BLaER1 (cell line): Measurements from ENCODE around the gene TBC1D22A.

Source experiments
- H3K27ac ChIP-seq: shearing (Covaris generic); formaldehyde crosslinking; 2 replicates; pipeline ENCODE4 v1.8.1; 2022
- H3K27me3 ChIP-seq: shearing (Covaris generic); formaldehyde crosslinking; 2 replicates; pipeline ENCODE4 v1.8.1; 2022
- H3K36me3 ChIP-seq: shearing (Covaris generic); formaldehyde crosslinking; 2 replicates; pipeline ENCODE4 v1.8.1; 2022
- H3K4me1 ChIP-seq: shearing (Covaris generic); formaldehyde crosslinking; 2 replicates; pipeline ENCODE4 v1.8.1; 2022
- H3K4me2 ChIP-seq: shearing (Covaris generic); formaldehyde crosslinking; 2 replicates; pipeline ENCODE4 v1.8.1; 2022
- H3K4me3 ChIP-seq: shearing (Covaris generic); formaldehyde crosslinking; 2 replicates; pipeline ENCODE4 v1.8.1; 2022
- H3K9ac ChIP-seq: shearing (Covaris generic); formaldehyde crosslinking; 2 replicates; pipeline ENCODE4 v1.8.1; 2022
- H3K9me3 ChIP-seq: shearing (Covaris generic); formaldehyde crosslinking; 2 replicates; pipeline ENCODE4 v1.8.1; 2022
- H4K20me1 ChIP-seq: shearing (Covaris generic); formaldehyde crosslinking; 2 replicates; pipeline ENCODE4 v1.8.1; 2022
- Cebpa-rat ChIP-seq: shearing (Covaris generic); IDR thresholded peaks from 2 replicates; pipeline ENCODE4 v1.8.1; 2022

The TBC1D22A gene

DNA sequence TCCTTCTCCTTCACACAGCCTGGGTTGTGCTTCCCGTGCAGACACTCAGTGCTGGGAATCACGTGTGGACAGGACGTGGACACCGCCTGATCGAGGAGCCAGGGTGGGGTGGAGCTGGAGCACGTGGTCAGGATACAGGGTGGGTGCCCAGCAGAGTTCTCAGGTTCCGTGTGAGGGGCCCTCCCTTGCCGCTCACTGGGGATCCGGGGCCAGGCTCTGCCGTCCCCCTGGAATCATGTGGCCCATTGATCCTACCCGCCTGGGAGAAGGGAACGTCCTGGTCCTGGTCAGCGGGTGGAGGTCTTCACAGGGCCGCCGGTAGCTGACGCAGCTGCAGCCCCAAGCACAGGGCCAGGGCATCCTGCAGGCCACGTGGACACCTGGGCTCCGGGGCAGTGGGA lies 397.7 kb downstream of the TBC1D22A start:
- Histone ChIP-seq H3K4me2 (peak overlapping the region; percentile 68), H4K20me1 (peaks cover 95% of the 10 kb centered on the region), H3K9me3 (no peaks in the 10 kb centered on the region), H3K4me3 (no peak overlapping the region), H3K36me3 (peaks cover 16% of the 10 kb centered on the region), H3K27ac (no peak overlapping the region), H3K9ac (no peak overlapping the region), H3K4me1 (peaks cover 45% of the 10 kb centered on the region), H3K27me3 (peaks cover 20% of the 10 kb centered on the region; the same call in 1 of the 2 replicates)
- no peak for TF ChIP-seq Cebpa-rat

DNA sequence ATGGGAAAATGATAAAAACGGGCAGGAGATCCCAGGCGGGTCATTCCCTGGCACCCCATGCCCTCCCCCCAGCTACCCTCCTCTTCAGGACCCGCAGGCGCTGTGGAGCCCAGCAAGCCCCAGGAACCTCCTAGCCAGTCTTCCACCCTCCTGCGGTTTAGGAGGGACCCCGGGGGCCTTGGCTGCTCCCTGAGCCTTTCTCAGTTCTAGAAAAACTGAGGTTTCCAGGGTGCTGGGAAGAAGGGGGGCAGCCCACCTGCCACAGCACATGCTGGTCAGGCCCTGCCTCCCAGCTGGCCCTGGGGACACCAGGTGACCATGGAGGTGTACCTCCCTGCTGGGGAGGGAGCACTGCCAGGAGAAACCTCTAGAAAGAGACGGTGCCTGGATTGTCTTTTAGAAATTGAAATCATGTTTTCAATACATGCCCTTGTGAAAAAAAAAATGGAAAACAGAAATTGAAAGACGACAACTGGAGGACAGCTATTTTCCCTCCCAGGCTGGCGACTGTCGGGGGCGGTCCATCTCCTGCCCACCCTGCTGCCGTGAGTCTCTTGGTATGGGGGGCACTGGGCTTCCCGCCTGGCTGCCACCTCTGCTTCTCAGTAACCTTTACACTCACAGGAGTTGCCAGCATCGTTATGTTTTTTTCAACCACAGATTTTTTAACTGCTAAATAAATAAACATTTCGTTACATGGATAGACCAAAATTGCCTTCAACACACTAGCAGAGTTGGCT lies 398.5 kb downstream of the TBC1D22A start:
- Histone ChIP-seq H4K20me1 (peaks cover 97% of the 10 kb centered on the region), H3K9me3 (no peaks in the 10 kb centered on the region), H3K4me1 (peaks cover 53% of the 10 kb centered on the region), H3K9ac (no peak overlapping the region), H3K27ac (no peak overlapping the region), H3K27me3 (peaks cover 20% of the 10 kb centered on the region; the same call in 1 of the 2 replicates), H3K36me3 (peaks cover 16% of the 10 kb centered on the region), H3K4me2 (peak overlapping the region; percentile 68), H3K4me3 (no peak overlapping the region)
- TF ChIP-seq Cebpa-rat: no peak

DNA sequence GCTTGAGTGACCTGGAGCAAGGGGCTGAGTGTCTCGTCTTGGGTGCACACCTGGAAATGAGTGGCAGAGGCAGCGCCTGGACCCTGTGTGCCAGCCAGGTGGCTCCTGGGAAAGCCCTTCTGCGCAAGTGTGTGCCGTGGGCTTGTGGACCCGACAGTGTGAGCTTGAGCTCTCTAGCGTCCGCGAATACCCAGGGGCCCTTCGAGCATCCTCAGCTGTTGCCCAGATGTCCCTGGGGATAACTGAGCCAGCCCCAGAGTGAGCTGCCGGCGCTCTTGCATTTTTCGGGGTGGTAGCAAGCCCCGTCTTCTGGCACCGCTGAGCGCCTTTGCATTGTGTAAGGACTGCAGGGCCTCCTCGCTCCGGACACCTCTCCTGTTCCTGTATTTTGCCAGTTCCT lies 399.2 kb downstream of the TBC1D22A start:
- Histone ChIP-seq H3K4me3 (no peak overlapping the region), H3K4me2 (peak overlapping the region; percentile 68), H3K27ac (no peak overlapping the region), H3K4me1 (peaks cover 60% of the 10 kb centered on the region), H3K9ac (no peak overlapping the region), H3K27me3 (peaks cover 20% of the 10 kb centered on the region; the same call in 1 of the 2 replicates), H3K9me3 (no peaks in the 10 kb centered on the region), H3K36me3 (peaks cover 18% of the 10 kb centered on the region), H4K20me1 (peaks cover 97% of the 10 kb centered on the region)
- TF ChIP-seq Cebpa-rat: no peak

DNA sequence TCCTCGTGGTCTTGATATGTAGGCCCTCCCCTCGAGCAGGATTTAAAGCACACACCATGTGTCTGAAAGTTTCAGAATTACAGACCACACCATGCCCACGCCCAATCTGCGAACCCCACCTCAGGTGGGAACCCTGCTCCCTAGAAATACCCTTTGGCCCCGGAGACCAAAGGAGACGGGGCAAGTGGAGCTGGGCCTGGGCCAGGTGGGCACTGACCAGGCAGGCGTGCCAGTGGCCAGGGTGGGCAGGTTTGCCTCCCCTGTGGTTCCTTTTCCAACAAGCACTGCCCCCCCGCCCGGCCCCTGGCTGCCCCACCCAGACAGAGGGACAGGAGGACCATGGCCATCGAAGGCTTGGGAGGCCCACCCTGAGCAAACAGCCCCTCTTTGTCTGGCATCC lies 400.4 kb downstream of the TBC1D22A start:
- H3K4me2 ChIP-seq: no peak overlapping the region
- H3K4me3 ChIP-seq: no peak overlapping the region
- peaks cover 61% of the 10 kb centered on the region for H3K4me1 ChIP-seq
- H3K9ac ChIP-seq: no peak overlapping the region
- H3K27me3 ChIP-seq: peaks cover 20% of the 10 kb centered on the region; the same call in 1 of the 2 replicates
- peaks cover 96% of the 10 kb centered on the region for H4K20me1 ChIP-seq
- H3K27ac ChIP-seq: no peak overlapping the region
- peaks cover 9% of the 10 kb centered on the region; the same call in 1 of the 2 replicates for H3K9me3 ChIP-seq
- no peak for TF ChIP-seq Cebpa-rat
- H3K36me3 ChIP-seq: peaks cover 31% of the 10 kb centered on the region

DNA sequence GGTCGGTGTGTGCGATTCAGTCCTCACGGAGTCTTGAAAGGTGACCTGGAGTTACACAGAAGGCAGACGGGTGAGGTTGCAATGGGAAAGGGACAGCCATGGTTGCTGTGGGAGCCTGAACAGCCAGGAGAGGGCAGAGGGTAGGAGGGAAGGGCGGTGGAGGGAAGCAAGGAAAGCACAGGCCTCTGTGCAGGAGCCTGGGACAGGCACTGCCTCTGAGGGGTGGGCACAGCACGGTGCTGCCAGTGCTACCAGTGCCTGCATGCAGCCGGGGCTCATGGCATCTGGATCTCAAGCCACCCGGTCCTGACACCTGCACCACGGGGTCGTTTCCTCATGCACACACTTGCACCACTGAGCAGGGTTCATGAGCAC lies 401.0 kb downstream of the TBC1D22A start:
- Histone ChIP-seq H3K4me2 (peak overlapping the region; percentile 87), H3K27ac (no peak overlapping the region), H3K36me3 (peaks cover 29% of the 10 kb centered on the region), H3K4me3 (no peak overlapping the region), H3K4me1 (peaks cover 61% of the 10 kb centered on the region), H3K27me3 (peaks cover 20% of the 10 kb centered on the region; the same call in 1 of the 2 replicates), H4K20me1 (peaks cover 90% of the 10 kb centered on the region), H3K9ac (no peak overlapping the region), H3K9me3 (peaks cover 9% of the 10 kb centered on the region; the same call in 1 of the 2 replicates)
- TF ChIP-seq Cebpa-rat: no peak

DNA sequence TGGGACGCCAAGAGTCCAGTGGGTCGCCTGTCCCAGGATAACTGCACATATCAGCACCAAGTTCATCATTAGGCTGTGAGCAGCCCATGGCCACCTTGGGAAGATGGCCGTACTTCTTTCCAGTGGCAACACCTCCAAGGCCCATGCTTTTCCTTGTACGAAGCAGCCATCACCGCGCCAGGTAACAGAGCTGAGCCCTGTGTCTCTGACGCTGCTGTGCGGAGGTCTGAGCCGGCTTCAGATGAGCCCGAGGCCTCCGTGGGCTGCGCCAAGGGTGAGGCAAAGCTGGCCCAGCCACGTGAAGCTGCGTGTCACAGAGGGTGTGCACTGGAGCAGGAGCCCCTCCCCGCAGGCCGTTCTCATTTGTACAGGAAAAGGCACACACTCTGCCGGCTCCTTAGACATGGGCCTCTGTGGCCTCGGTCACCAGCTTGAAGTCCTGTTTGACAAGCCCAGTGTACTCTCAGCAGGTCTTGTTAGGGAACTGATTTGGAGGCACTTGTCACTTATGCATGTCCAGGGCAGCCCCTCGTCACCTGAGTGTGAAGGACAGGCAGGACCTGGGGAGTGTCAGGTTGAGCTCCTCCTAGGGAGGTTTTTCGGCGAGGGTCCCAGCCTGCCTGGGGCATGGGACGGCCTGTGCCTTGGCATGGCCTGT lies 401.5 kb downstream of the TBC1D22A start:
- Histone ChIP-seq H3K27ac (no peak overlapping the region), H3K4me1 (peaks cover 61% of the 10 kb centered on the region), H4K20me1 (peaks cover 86% of the 10 kb centered on the region), H3K27me3 (peaks cover 20% of the 10 kb centered on the region; the same call in 1 of the 2 replicates), H3K4me2 (peak overlapping the region; percentile 87), H3K4me3 (no peak overlapping the region), H3K9me3 (peaks cover 9% of the 10 kb centered on the region; the same call in 1 of the 2 replicates), H3K9ac (no peak overlapping the region), H3K36me3 (peaks cover 28% of the 10 kb centered on the region)
- no peak for TF ChIP-seq Cebpa-rat

DNA sequence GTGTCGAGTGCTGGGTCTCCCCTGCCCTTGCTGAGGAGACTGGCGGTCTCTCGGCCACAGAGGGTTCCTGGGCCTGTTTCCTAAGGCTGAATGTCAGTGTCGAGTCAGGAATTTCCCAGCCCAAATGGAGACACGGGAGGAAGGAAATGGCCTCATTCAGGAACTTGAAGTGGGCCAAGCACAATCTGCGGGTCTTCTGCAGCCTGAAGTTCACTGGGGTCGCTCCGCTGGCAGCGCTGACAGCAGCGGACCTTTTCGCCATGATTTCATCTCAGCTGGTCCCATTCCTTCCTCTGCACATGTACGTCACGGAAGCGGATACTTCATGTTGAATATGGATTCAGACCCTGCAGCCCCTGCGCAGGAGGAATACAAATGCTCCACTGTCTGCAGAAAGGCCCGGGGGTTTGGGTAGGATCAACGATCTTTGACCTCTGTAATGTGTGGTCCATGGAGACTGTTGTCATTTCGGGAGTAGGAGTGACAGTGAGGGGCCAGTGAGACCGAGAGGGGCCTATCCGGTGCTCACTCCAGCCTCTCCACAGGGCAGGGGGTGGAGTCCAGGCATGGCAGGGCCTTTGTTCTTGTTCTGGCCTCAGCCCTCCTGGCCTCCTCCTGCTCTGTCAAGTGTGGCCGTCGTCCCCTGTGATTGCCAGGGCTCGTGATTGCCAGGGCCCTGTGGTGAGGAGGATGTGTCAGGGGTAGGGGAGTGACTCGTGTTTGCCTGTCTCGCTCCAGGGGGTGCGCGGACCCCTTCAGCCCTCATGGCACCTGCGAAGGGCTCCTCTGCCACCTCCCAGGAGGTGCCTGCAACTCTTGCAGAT lies 402.3 kb downstream of the TBC1D22A start:
- peaks cover 20% of the 10 kb centered on the region; the same call in 1 of the 2 replicates for H3K27me3 ChIP-seq
- peaks cover 88% of the 10 kb centered on the region for H4K20me1 ChIP-seq
- H3K27ac ChIP-seq: no peak overlapping the region
- no peak overlapping the region for H3K4me3 ChIP-seq
- no peak overlapping the region for H3K9ac ChIP-seq
- peaks cover 28% of the 10 kb centered on the region for H3K36me3 ChIP-seq
- H3K4me2 ChIP-seq: peak overlapping the region; percentile 87
- TF ChIP-seq Cebpa-rat: no peak
- H3K9me3 ChIP-seq: peaks cover 9% of the 10 kb centered on the region; the same call in 1 of the 2 replicates
- peaks cover 65% of the 10 kb centered on the region for H3K4me1 ChIP-seq

DNA sequence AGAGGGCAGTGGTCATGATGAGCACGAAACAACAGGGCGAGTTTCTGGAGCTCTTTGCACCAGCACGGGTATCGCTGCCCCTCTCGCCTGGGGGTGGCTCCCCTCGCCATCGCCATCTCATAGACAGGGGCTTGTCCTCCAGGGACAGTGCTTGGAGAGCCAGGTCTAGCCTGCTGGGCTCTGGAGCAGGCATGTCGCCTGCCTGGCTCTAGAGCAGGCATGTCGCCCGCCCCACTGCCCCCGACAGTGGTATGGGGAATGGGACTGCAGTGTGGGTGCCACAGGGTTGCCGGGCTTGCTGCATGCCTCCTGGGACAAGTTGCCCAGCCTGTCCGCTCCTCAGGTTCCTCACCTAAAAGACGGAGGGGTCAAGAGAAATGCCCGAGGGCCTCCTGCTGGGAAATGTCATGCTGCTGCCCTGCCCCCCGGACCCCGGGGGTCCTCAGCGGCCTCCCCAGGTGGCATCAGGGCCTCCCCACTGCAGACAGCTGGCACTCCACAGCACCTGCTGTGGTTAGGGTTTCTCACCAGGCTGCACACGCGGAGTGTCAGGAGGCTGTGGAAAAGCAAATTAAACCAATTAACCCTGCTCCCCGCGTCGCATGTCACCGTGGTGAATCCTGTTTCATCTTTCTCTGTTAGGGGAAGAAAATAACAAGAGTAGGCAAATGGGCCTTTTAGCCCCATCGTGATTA lies 403.0 kb downstream of the TBC1D22A start:
- Histone ChIP-seq H4K20me1 (peaks cover 86% of the 10 kb centered on the region), H3K9me3 (peaks cover 9% of the 10 kb centered on the region; the same call in 1 of the 2 replicates), H3K36me3 (peaks cover 31% of the 10 kb centered on the region), H3K4me3 (no peak overlapping the region), H3K4me2 (peak overlapping the region; percentile 87), H3K9ac (no peak overlapping the region), H3K4me1 (peaks cover 67% of the 10 kb centered on the region), H3K27me3 (peaks cover 16% of the 10 kb centered on the region; the same call in 1 of the 2 replicates), H3K27ac (no peak overlapping the region)
- no peak for TF ChIP-seq Cebpa-rat

DNA sequence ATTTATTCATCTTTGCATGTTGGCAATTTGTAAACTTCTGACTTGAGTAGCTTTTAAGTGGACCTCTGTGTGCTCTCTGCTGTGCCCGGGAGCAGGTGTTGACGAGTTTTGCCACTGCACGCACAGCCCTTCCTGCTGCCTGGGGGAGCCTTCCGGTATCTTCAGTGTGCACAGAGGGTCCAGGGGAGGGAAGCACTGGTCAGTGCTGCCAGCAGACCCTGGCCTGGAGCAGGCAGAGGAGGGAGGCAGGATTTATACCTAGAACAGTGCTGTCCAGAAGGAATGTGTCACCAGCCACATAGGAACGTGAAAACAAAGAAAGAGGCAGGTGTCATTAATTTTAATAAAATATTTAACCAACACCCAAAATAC lies 403.6 kb downstream of the TBC1D22A start:
- Histone ChIP-seq H3K4me2 (peak overlapping the region; percentile 87), H3K9me3 (peaks cover 9% of the 10 kb centered on the region; the same call in 1 of the 2 replicates), H3K4me1 (peaks cover 67% of the 10 kb centered on the region), H3K4me3 (no peak overlapping the region), H3K27ac (no peak overlapping the region), H3K36me3 (peaks cover 31% of the 10 kb centered on the region), H3K27me3 (peaks cover 11% of the 10 kb centered on the region; the same call in 1 of the 2 replicates), H4K20me1 (peaks cover 86% of the 10 kb centered on the region), H3K9ac (no peak overlapping the region)
- TF ChIP-seq Cebpa-rat: no peak
